ENCODE data around the gene ZNF473. TPM values are rescaled to one million over a fixed set of nuclear protein-coding genes. Genes with fewer than 3 reads are reported as not detected.
A peak's percentile ranks its signal among the peaks of the same experiment; 100 is the strongest.

ZNF473 gene
- total RNA-seq (2014; rRNA removed; shearing (Covaris generic); ENCODE audit: low replicate concordance), result 11.4 and 12.0 TPM in 2 replicates

DNA sequence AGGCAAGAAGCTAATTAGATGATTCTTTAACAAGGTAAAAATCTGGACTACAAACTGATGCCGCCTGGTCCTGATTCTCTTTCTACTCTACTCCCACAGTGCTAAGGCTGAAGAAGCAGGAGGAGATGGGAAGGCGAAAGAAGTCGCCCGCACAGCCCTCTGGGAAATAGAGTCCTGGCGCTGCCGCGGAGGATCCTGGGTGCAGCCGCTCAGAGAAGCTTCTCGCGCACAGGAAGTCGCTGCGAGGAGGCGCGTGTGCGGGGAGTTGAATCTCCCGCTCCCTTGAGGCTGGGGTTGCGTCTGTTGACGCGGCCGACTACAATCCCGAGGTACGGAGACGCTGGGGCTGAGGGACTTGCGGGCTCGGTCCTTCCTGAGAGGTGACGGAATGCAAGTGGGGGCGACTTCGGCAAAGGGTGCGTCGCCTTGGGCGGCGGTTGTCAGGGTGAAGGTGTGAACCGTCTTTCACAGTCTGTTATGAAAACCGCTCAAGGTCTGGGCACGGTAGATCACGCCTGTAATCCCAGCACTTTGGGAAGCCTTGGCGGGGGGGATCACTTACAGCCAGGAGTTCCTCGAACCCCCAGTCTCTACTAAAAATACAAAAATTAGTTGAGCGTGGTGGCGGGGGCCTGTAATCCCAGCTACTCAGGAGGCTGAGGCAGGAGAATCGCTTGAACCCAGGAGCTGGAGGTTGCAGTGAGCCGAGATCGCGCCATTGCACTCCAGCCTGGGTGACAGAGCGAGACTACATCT lies at the start of gene ZNF473:
ZNF473 (plus strand) TSS at position 212 of the 756 bp plus-strand sequence. CDS start 5,078 bp downstream, outside the sequence.
- peak within 1 kb of the TSS; percentile 91 for H3K4me3 ChIP-seq
- 0 out of 2 replicates have a peak, but pooled peaks cover 6% of the 10 kb centered on the region for H3K9me3 ChIP-seq
- H3K36me3 ChIP-seq, result peaks cover 42% of the 10 kb centered on the region
- no peaks in the 10 kb centered on the region for H3K27me3 ChIP-seq
- DNase-seq, result peak; percentile 97

DNA sequence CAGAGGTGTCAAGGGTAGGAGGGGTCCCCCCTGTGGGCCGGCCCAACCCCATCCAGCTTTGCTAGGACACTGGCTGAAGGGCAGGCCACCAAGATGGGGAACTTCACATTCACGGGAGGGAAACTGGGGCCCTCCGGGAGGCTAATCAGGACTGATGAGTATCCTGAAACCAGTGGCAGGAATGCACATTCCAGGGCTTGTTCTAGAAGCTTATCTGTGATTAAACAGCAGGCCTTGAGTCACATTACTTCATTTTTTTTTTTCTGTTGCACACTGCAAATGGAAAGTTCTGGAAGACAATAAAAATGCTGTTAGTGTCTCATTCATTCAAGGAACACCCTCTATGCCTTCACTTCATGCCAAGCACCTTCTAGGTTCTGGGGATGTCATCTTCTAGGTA lies 49.3 kb upstream of the ZNF473 start:
- H3K9me3 ChIP-seq, result no peaks in the 10 kb centered on the region
- peaks cover under 1% of the 10 kb centered on the region for H3K36me3 ChIP-seq
- no peak for DNase-seq
- H3K27me3 ChIP-seq, result no peaks in the 10 kb centered on the region
- H3K4me3 ChIP-seq, result no peak overlapping the region

DNA sequence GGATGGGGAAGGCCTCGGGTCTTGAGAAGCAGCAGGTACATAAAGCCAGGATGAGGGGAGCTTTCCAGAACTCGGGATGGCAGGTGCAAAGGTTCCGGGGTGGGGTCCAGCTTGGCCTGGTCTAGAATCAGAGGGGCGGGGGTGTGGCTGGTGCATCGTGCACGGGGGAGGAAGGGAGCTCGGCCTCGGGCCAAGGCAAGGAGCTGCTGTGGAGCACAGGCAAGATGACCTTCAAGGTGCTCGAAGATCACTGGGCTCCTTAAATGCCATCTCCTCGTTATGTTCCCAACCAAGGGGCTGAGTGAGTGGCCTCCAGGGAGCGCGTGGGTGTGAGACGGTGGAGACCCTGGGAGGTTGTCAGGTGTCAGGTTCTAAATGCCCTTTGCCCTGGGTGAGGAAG lies 48.7 kb upstream of the ZNF473 start:
- no peak for DNase-seq
- Histone ChIP-seq H3K9me3 (no peaks in the 10 kb centered on the region), H3K4me3 (no peak overlapping the region), H3K36me3 (peaks cover 4% of the 10 kb centered on the region), H3K27me3 (no peaks in the 10 kb centered on the region)

DNA sequence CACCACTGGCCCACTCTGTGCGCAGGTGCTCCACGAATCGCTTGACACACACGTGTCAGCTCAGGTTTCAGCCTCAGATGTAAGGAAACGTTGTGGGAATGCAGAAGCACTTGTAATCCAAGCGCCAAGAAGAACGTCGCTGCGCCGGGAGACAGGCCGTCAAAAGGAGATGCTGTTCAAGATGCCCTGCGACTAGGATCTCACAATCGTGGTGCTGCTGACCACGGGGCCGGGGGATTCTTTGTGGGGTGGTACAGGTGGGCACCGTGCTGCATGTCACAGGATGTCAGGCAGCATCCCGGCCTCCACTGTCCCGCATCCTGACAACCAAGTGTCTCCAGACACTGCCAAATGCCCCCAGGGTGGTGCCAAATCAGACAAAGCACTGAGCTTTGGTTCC lies 47.9 kb upstream of the ZNF473 start:
- no peak overlapping the region for H3K4me3 ChIP-seq
- DNase-seq, result no peak
- H3K9me3 ChIP-seq, result no peaks in the 10 kb centered on the region
- peaks cover 4% of the 10 kb centered on the region for H3K36me3 ChIP-seq
- no peaks in the 10 kb centered on the region for H3K27me3 ChIP-seq

- no peak for DNase-seq
- Histone ChIP-seq H3K9me3 (no peaks in the 10 kb centered on the region), H3K27me3 (no peaks in the 10 kb centered on the region), H3K36me3 (peaks cover 4% of the 10 kb centered on the region), H3K4me3 (no peak overlapping the region)
These were observed 47.5 kb upstream of the ZNF473 start for GRCh38 chr19:49978324-49978723.

DNA sequence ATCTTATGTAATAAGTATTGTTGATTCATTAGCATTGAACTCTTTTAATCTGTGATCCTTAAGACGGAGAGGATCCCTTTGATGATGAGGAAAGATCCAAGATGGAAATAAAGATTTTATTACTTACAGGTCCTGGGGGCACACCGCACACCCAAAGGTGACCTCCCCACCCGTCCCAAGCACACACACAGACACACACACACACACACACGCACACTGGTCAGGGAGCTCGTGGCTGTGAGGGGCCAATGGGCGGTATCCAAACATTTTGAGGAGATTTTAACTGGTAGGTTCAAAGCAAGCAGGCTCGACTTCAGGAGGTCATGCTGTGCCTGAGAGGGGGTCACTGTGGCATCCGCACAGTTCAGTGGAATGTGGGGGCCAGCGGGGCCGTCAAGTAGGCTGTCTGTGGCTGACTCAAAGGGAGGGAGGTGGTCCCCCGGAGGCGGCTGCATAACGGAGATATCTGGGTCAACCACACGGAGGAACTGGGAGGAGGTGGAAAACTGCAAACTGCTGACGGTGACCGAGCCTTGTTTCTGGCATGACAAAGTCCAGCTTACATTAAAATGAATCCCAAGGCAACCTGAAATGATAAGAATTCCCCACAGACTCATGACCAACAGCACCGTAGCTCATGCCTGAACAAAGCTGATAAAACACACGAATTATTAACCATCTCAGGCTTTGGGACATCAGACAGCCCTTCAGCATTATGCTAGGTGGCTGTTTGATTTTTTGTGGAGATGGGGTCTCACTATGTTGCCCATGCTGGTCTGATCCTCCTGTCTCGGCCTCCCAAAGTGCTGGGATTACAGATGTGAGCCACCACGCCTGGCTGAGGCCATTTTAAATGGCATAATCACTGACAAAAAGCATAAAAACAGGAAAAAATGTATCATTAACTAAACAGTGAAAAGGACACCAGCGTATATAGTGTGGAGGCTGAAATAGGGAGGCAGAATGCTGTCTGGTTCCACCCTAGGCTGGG lies 43.9 kb upstream of the ZNF473 start:
- Histone ChIP-seq H3K27me3 (no peaks in the 10 kb centered on the region), H3K4me3 (no peak overlapping the region), H3K36me3 (peaks cover 4% of the 10 kb centered on the region; the same call in 1 of the 2 replicates), H3K9me3 (no peaks in the 10 kb centered on the region)
- no peak for DNase-seq

DNA sequence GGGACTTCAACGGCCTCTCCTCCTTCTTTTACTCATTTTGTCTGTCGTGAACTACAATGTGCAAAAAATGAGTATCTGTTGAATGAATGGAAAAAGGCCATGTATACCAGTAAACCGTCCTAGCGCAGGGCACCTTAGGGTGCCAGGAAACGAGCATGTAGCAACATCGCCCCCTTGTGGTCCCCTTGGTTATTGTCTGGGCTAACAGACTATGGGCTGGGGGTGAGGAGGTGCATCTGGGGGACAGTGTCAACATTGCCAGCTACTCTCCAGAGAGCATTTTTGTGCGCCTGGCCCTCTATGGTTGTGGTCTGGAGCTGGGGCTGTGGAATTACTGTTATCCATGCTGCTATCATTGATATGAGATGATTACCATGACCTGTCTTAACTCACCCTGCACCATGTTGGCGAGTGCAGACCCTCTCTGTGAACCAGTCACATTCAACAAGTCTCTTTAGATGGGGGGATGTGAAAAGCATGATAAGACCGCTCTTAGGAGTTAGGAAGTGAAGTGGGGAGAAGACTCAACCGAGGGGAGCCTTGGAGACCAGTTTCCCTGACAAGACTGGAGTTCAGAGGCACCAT lies 42.1 kb upstream of the ZNF473 start:
- H3K9me3 ChIP-seq, result peaks cover 4% of the 10 kb centered on the region; the same call in 1 of the 2 replicates
- H3K4me3 ChIP-seq, result no peak overlapping the region
- peaks cover 4% of the 10 kb centered on the region; the same call in 1 of the 2 replicates for H3K36me3 ChIP-seq
- no peaks in the 10 kb centered on the region for H3K27me3 ChIP-seq
- DNase-seq, result peak; percentile 32

- H3K36me3 ChIP-seq, result peaks cover 6% of the 10 kb centered on the region
- no peaks in the 10 kb centered on the region for H3K27me3 ChIP-seq
- peaks cover 4% of the 10 kb centered on the region; the same call in 1 of the 2 replicates for H3K9me3 ChIP-seq
- H3K4me3 ChIP-seq, result no peak overlapping the region
- DNase-seq, result no peak
These were observed 41.3 kb upstream of the ZNF473 start for GRCh38 chr19:49984491-49984890.

DNA sequence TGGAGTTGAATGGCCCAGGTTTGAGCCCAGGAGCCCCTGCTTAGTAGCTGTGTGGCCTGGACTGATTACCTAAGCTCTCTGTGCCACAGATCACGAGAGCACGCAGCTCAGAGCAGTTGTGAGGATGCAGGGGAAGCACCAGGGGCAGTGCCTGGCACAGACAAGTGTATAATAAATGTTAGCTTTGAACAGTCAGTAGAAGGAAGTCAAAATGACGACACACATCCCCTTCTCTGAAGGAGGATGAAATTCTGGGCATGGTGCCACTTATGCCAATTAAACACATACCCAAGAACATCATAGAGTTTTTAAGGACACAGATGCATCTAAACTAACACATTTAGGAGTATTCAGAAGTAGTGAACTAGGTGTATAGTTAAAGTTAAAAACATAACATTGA lies 39.9 kb upstream of the ZNF473 start:
- no peaks in the 10 kb centered on the region for H3K27me3 ChIP-seq
- DNase-seq, result no peak
- peaks cover 7% of the 10 kb centered on the region for H3K36me3 ChIP-seq
- H3K4me3 ChIP-seq, result no peak overlapping the region
- peaks cover 4% of the 10 kb centered on the region; the same call in 1 of the 2 replicates for H3K9me3 ChIP-seq

DNA sequence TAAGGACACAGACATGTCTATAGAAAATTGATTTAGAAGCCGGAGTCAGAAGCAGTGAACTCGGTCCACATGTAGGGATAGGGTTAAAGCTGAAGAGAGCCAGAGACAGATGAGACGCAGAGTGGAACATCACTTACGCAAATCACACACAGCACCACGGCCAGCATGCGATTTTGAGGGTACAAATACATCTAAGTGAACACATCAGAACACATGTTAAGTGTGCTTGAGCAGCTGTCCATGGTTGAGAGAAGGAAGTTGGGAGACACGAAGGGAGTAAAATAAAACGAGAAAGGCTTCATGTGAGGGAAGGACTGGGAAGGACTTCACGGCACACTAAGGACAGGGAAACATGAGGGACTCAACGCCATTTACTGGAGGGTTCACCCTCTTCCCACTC lies 39.5 kb upstream of the ZNF473 start:
- Histone ChIP-seq H3K27me3 (no peaks in the 10 kb centered on the region), H3K4me3 (no peak overlapping the region), H3K36me3 (peaks cover 10% of the 10 kb centered on the region), H3K9me3 (peaks cover 4% of the 10 kb centered on the region; the same call in 1 of the 2 replicates)
- DNase-seq, result no peak

- peaks cover 15% of the 10 kb centered on the region for H3K36me3 ChIP-seq
- peaks cover 4% of the 10 kb centered on the region; the same call in 1 of the 2 replicates for H3K9me3 ChIP-seq
- H3K27me3 ChIP-seq, result no peaks in the 10 kb centered on the region
- no peak overlapping the region for H3K4me3 ChIP-seq
- DNase-seq, result peak; percentile 82
These were observed 38.6 kb upstream of the ZNF473 start for GRCh38 chr19:49987159-49987698.

- Histone ChIP-seq H3K4me3 (no peak overlapping the region), H3K36me3 (peaks cover 23% of the 10 kb centered on the region), H3K9me3 (peaks cover 4% of the 10 kb centered on the region; the same call in 1 of the 2 replicates), H3K27me3 (no peaks in the 10 kb centered on the region)
- no peak for DNase-seq
These were observed 37.8 kb upstream of the ZNF473 start for GRCh38 chr19:49988007-49988406.

DNA sequence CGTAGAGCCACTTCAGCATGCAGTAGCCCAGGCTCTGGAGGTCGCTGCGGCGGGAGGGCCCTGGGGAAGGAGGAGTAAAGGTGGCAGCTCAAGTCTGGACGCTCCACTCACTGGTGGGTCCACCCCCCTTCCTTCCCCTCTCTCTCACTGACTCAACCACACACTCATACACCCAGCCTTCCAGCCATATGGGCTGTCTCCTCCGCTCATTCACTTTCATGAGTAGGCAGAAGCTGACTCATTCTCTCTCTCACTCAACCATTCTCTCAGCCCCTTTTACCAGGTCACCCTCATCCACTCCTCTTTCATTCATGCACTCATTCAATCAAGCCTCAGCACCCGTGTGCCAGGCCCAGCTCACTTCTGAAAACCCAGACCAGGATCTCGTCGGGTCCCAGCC lies 37.4 kb upstream of the ZNF473 start:
- peaks cover 4% of the 10 kb centered on the region; the same call in 1 of the 2 replicates for H3K9me3 ChIP-seq
- H3K4me3 ChIP-seq, result no peak overlapping the region
- no peaks in the 10 kb centered on the region for H3K27me3 ChIP-seq
- peaks cover 24% of the 10 kb centered on the region for H3K36me3 ChIP-seq
- peak; percentile 34 for DNase-seq

GRCh38 chr19:49997709-49998108 lies 28.1 kb upstream of the ZNF473 start:
- peak; percentile 18 for DNase-seq
- peaks cover 73% of the 10 kb centered on the region for H3K36me3 ChIP-seq
- no peak overlapping the region for H3K4me3 ChIP-seq
- H3K27me3 ChIP-seq, result no peaks in the 10 kb centered on the region
- H3K9me3 ChIP-seq, result no peaks in the 10 kb centered on the region

- Histone ChIP-seq H3K36me3 (peaks cover 76% of the 10 kb centered on the region), H3K9me3 (no peaks in the 10 kb centered on the region), H3K4me3 (no peak overlapping the region), H3K27me3 (no peaks in the 10 kb centered on the region)
- peak; percentile 32 for DNase-seq
These were observed 26.3 kb upstream of the ZNF473 start for GRCh38 chr19:49999371-50000010.

Data from MG63 (cell line).